ENCODE measurements around the gene GPATCH2L.

The GPATCH2L gene

GRCh38 chr14:76262641-76263040 is 110.9 kb downstream of the GPATCH2L start:
- Histone ChIP-seq H3K79me2 (ENCODE audit: control insufficient read depth, low read length) (no peaks in the 10 kb centered on the region), H3K9me3 (ENCODE audit: control insufficient read depth, insufficient read depth, low read length) (no peaks in the 10 kb centered on the region), H4K20me1 (ENCODE audit: control insufficient read depth, insufficient read depth, low read depth, low read length) (no peaks in the 10 kb centered on the region), H3K4me1 (ENCODE audit: control insufficient read depth, low read length) (no peaks in the 10 kb centered on the region), H3F3A (ENCODE audit: control insufficient read depth, insufficient read depth) (no peaks in the 10 kb centered on the region), H3K27me3 (ENCODE audit: control insufficient read depth, low read length) (peaks cover 4% of the 10 kb centered on the region; the same call in 1 of the 2 replicates), H3K36me3 (ENCODE audit: control insufficient read depth, low read length) (no peaks in the 10 kb centered on the region), H3K4me3 (ENCODE audit: low read length) (no peak overlapping the region), H3K9me2 (replicated peaks; ENCODE audit: control insufficient read depth, low read length) (no peaks in the 10 kb centered on the region), H3K27ac (ENCODE audit: low read depth, low read length) (no peak overlapping the region), H3K4me2 (ENCODE audit: low read length) (no peak overlapping the region)
- no peak for TF ChIP-seq CTCF (IDR thresholded peaks at IDR 0.05; ENCODE audit: low read depth, low read length, poor library complexity, severe bottlenecking)
- no peak for TF ChIP-seq EZH2phosphoT487 (IDR thresholded peaks at IDR 0.05; ENCODE audit: borderline replicate concordance, low read length)
